GM18861 (cell line): Measurements from ENCODE around the gene BPIFB1.

ENCODE experiments used
- ATAC-seq: cut with Tn5 transposase; IDR thresholded peaks from one replicate; pipeline ENCODE4 v1.9.1; 2021; ENCODE audit not compliant: unreplicated experiment

The BPIFB1 gene

GRCh38 chr20:33320006-33320405 lies 37.0 kb downstream of the BPIFB1 start:
- no peak for ATAC-seq

- ATAC-seq: no peak
These were observed 39.4 kb downstream of the BPIFB1 start for GRCh38 chr20:33322456-33322855.

- ATAC-seq: no peak
These were observed 40.2 kb downstream of the BPIFB1 start for GRCh38 chr20:33323236-33323635.

GRCh38 chr20:33325350-33325749 lies 42.3 kb downstream of the BPIFB1 start:
- ATAC-seq: no peak

- ATAC-seq: no peak
These were observed 45.4 kb downstream of the BPIFB1 start for GRCh38 chr20:33328157-33329137.

GRCh38 chr20:33332905-33333456 lies 50.0 kb downstream of the BPIFB1 start:
- no peak for ATAC-seq

- ATAC-seq: no peak
These were observed 50.6 kb downstream of the BPIFB1 start for GRCh38 chr20:33333616-33334015.

GRCh38 chr20:33334111-33334510 lies 51.1 kb downstream of the BPIFB1 start:
- no peak for ATAC-seq

- ATAC-seq: no peak
These were observed 53.4 kb downstream of the BPIFB1 start for GRCh38 chr20:33336375-33336774.

GRCh38 chr20:33337119-33337518 lies 54.1 kb downstream of the BPIFB1 start:
- ATAC-seq: no peak

- no peak for ATAC-seq
These were observed 54.6 kb downstream of the BPIFB1 start for GRCh38 chr20:33337531-33338165.

- ATAC-seq: no peak
These were observed 55.6 kb downstream of the BPIFB1 start for GRCh38 chr20:33338467-33339258.

- no peak for ATAC-seq
These were observed 56.6 kb downstream of the BPIFB1 start for GRCh38 chr20:33339515-33340058.

GRCh38 chr20:33343521-33343920 lies 60.5 kb downstream of the BPIFB1 start:
- ATAC-seq: no peak

GRCh38 chr20:33345342-33345741 lies 62.3 kb downstream of the BPIFB1 start:
- ATAC-seq: no peak

GRCh38 chr20:33348136-33348937 lies 65.3 kb downstream of the BPIFB1 start:
- no peak for ATAC-seq

- ATAC-seq: no peak
These were observed 66.5 kb downstream of the BPIFB1 start for GRCh38 chr20:33349493-33349892.

- ATAC-seq: no peak
These were observed 68.7 kb downstream of the BPIFB1 start for GRCh38 chr20:33351696-33352095.

- ATAC-seq: no peak
These were observed 69.4 kb downstream of the BPIFB1 start for GRCh38 chr20:33352258-33353012.
